HL-60 (cell line): Measurements from ENCODE around the gene STXBP3.

Experiments used
- DNase-seq, 2 experiments: peaks; one replicate each; pipeline ENCODE4 v3.0.0-alpha.2; 2010 to 2020; ENCODE audit warnings: low read depth in 1 of 2, low spot score in 1 of 2
- H3K27ac ChIP-seq: fragments of 250-450 bp; sonication (Bioruptor Pico); replicated peaks from 2 replicates; pipeline ENCODE4 v1.5.1; 2020; ENCODE audit warnings: mild to moderate bottlenecking, moderate library complexity
- H3K27me3 ChIP-seq: fragments of 250-450 bp; sonication (Bioruptor Pico); 2 replicates; pipeline ENCODE4 v1.5.1; 2021; ENCODE audit warnings: mild to moderate bottlenecking, moderate library complexity; ENCODE audit not compliant: insufficient read depth, poor library complexity, severe bottlenecking
- H3K4me3 ChIP-seq: replicated peaks from 2 replicates; pipeline ENCODE4 v1.5.1; 2011; ENCODE audit warnings: mild to moderate bottlenecking, control low read depth, low read length; ENCODE audit not compliant: insufficient read depth
- GABPA ChIP-seq: IDR thresholded peaks from 2 replicates; pipeline ENCODE4 v1.6.1; 2012; ENCODE audit warnings: low read depth
- POLR2AphosphoS5 ChIP-seq: IDR thresholded peaks from 2 replicates; pipeline ENCODE4 v1.6.1; 2012; ENCODE audit warnings: low read depth
- SPI1 ChIP-seq: IDR thresholded peaks from 2 replicates; pipeline ENCODE4 v1.6.1; 2012; ENCODE audit warnings: low read depth, mild to moderate bottlenecking, borderline replicate concordance
- TF ChIP-seq, protein P1 (sequence below): IDR thresholded peaks from one replicate; pipeline ENCODE4 v1.5.1; 2011; ENCODE audit warnings: low read length, control low read depth, inconsistent platforms; ENCODE audit not compliant: insufficient read depth
- TF ChIP-seq, protein P2 (sequence below): IDR thresholded peaks from 2 replicates; pipeline ENCODE4 v1.6.1; 2012; ENCODE audit warnings: low read depth; ENCODE audit not compliant: insufficient replicate concordance

STXBP3 gene

GRCh38 chr1:108712606-108713150 is 33.8 kb upstream of the STXBP3 start, which contains the start of gene FNDC7:
FNDC7 (plus strand) TSS chr1:108712908; CDS start chr1:108712934, 26 bp downstream.
- no peak within 1 kb of the TSS for H3K4me3 ChIP-seq
- no peak for TF ChIP-seq SPI1
- TF ChIP-seq, protein P1, sequence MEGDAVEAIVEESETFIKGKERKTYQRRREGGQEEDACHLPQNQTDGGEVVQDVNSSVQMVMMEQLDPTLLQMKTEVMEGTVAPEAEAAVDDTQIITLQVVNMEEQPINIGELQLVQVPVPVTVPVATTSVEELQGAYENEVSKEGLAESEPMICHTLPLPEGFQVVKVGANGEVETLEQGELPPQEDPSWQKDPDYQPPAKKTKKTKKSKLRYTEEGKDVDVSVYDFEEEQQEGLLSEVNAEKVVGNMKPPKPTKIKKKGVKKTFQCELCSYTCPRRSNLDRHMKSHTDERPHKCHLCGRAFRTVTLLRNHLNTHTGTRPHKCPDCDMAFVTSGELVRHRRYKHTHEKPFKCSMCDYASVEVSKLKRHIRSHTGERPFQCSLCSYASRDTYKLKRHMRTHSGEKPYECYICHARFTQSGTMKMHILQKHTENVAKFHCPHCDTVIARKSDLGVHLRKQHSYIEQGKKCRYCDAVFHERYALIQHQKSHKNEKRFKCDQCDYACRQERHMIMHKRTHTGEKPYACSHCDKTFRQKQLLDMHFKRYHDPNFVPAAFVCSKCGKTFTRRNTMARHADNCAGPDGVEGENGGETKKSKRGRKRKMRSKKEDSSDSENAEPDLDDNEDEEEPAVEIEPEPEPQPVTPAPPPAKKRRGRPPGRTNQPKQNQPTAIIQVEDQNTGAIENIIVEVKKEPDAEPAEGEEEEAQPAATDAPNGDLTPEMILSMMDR: no peak
- TF ChIP-seq POLR2AphosphoS5: no peak
- TF ChIP-seq, protein P2, sequence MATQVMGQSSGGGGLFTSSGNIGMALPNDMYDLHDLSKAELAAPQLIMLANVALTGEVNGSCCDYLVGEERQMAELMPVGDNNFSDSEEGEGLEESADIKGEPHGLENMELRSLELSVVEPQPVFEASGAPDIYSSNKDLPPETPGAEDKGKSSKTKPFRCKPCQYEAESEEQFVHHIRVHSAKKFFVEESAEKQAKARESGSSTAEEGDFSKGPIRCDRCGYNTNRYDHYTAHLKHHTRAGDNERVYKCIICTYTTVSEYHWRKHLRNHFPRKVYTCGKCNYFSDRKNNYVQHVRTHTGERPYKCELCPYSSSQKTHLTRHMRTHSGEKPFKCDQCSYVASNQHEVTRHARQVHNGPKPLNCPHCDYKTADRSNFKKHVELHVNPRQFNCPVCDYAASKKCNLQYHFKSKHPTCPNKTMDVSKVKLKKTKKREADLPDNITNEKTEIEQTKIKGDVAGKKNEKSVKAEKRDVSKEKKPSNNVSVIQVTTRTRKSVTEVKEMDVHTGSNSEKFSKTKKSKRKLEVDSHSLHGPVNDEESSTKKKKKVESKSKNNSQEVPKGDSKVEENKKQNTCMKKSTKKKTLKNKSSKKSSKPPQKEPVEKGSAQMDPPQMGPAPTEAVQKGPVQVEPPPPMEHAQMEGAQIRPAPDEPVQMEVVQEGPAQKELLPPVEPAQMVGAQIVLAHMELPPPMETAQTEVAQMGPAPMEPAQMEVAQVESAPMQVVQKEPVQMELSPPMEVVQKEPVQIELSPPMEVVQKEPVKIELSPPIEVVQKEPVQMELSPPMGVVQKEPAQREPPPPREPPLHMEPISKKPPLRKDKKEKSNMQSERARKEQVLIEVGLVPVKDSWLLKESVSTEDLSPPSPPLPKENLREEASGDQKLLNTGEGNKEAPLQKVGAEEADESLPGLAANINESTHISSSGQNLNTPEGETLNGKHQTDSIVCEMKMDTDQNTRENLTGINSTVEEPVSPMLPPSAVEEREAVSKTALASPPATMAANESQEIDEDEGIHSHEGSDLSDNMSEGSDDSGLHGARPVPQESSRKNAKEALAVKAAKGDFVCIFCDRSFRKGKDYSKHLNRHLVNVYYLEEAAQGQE: no peak
- TF ChIP-seq GABPA: no peak

DNA sequence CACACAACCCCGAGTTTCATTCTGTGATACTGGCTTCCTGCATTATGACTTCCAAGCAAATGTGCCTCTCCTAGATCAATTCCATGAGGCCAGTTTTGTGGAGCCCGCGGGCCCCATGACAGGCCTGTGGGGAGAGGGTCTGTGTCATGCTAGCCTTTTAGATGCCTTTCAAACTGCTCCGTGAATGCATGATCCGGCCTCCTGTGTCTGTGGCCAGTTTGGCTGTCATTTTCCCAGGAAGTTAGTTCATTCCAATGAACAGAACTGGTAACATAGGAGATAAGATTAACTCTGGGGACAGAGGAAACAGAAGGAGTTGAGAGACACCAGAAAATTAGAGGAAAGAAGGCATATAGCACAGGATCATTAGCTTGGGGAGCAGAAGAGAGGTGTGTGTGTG is 30.5 kb upstream of the STXBP3 start:
- TF ChIP-seq, protein P1: no peak
- no peak for TF ChIP-seq SPI1
- TF ChIP-seq GABPA: no peak
- TF ChIP-seq POLR2AphosphoS5: no peak
- TF ChIP-seq, protein P2: no peak
- H3K27me3 ChIP-seq: no peaks in the 10 kb centered on the region
- no peak overlapping the region for H3K27ac ChIP-seq
- no peak overlapping the region for H3K4me3 ChIP-seq
- no peak for DNase-seq

More at GRCh38 chr1:108712606-108713150, 33.8 kb upstream of the STXBP3 start, which contains the start of gene FNDC7:
- Histone ChIP-seq H3K27me3 (no peaks in the 10 kb centered on the region), H3K27ac (no peak within 1 kb of the TSS)
- DNase-seq: no peak

DNA sequence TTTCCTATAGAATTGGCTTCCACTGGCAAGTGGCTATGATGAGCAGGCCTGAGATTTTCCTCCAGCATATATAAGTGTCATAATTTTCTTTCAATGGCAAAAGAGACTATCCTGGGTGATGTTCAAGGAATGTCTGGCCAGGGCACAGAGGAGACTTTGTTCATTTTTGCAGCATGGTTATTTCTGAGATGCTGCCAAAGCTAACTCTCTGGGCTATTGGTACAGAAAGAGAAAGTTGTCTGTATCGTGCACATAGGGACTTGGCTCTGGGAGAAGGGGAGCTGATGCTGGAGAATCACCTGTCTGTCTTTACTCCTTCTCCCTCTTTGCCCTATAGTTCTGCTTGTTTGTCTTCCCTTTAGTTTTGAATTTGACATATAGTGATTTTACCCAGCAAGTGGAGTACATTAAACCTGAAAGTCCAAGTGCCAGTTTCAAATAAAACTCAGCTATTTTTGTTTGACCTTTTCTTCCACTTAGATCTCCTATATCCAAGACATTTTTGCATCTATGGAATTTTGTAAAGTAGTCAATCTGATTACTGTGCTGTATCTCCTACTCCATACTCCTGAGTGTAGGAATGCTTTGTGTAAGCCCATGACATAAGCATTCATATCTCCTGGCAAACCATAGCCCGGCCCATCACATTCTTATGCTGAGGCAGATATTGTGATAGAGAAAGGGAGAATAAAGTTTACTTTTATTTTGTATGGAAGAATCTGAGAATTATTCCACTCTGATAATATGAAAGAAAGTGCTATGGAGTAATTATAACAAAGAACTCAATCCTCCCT is 29.8 kb upstream of the STXBP3 start:
- no peak for DNase-seq
- Histone ChIP-seq H3K4me3 (no peak overlapping the region), H3K27me3 (no peaks in the 10 kb centered on the region), H3K27ac (no peak overlapping the region)
- TF ChIP-seq GABPA (no peak), POLR2AphosphoS5 (no peak), SPI1 (no peak)
- TF ChIP-seq, protein P2: no peak
- TF ChIP-seq, protein P1: no peak
